Measurements from ENCODE around the gene AGAP3.

Gene AGAP3

DNA sequence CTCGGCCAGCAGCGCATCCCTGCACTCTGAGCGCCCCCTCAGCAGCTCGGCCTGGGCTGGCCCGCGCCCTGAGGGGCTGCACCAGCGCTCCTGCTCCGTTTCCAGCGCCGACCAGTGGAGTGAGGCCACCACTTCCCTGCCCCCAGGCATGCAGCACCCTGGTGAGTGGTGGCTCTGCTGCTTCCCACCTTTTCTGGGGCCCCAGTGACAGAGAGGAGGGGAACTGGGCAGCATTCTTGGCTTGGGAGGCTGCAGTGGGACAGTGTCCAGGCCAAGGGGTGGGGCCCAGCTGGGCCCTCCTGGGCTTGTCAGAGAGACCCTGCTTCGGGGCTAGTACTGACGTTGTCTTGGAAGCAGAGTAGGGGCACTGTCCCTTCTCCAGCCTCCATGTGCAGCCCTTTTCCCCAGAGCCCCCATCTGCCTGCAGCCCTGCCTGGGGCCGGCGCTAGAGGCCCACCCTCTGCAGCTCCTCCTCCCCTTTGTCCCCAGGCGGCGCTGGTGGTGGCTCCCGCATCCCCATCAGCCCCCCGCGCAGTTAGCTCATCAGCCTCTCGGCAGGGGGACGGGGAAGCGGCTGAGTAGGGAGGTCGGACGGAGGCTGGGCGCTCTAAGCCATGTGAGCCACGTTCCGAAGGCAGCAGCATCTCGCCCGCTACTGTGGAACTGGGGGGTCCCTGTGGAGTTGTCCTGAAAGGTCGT, 52.0 kb downstream of the AGAP3 start:
- DNase-seq = no peak

DNA sequence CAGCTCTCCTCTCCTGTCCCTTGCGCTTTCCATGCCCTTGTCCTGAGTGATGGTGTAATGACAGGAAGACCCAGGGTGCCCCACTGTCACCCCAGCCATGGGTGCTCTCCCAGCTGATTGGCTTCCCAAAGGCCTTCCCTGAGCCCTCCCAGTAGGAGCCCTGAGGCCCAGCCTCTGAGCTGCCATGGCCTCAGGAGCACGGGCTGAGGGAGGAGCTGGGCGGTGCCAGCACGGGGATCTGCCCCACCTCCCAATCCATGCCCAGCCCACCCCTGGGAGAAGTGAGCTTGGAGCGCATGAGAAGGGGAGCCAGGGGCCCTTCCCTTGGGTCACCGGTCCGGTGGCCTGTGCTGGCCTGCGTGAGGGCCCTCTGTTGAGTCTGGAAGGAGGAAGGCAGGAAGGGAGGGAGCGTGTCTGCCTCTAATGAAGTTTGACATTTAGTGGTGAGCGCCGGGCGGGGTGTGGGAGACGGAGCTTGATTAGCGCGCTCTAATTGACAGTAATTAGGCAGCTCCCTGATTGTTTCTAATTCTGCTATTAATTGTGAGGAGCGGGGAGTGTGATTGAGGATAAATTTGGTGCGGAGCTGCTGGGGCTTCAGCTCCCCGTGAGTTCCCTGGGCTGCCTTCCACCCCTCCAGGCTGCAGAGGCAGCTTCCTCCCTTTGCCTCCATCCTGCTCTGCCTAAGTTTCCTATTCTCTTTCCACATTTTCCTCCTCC, 53.0 kb downstream of the AGAP3 start:
- no peak for DNase-seq

DNA sequence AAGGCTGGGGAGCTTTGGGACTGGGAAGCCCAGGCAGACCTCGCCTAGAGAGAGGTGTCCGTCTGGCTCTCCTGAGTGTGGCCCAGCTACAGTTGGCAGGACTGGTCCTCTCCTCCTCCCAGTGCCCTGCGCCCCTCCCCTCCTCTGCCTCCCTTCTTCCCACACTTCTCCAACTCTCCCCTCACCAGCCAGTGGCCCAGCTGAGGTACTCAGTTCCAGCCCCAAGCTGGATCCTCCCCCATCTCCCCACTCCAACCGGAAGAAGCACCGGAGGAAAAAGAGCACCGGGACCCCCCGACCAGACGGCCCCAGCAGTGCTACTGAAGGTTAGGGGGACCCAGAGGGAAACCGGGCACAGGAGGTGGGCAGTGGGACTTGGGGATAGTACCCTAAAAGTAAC, 53.5 kb downstream of the AGAP3 start:
- DNase-seq = no peak

DNA sequence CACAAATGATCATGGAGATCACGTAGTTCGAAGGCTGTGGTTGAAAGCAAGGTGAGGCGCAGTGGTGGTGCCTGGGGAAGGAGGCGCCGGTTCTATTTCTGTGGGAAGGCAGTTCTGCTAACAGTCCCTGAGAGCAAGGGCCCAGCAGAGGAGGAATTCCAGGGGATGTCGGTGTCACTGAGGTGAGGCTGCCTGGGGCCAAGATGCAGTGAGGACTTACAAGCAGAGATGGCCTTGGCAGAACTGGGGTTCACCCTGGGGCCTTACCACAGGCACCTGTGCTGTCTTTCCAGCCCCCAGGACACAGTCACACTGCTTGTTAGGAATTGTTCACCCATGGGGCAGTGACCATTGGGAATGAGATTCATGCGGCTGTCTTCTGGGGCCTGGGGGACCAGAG, 54.6 kb downstream of the AGAP3 start:
- DNase-seq = no peak

DNA sequence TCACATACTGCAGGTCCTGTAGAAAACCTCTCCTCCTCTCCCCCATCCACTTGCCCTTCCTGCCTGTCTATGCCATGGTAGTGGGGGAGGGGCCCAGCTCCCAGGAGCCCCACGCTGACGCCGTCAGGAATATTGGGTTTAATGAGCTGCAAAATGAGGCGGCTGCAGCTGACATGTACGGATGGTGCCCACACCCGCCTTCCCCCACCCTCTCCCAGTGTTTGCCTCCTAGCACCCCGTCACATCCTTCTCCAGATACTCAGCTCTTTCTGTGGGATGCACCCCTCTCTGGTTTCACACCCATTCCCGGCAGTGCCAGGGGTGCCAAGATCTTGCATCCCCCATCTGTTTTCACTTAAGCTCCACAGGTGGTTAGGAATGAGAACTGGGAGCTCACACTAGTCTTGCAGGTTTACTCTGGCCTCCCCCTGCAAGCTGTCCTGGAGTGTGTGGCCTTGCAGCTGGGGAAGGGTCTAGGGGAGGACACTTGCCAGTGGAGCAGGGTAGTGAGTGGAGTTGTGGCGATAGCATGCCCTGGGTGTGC, 55.1 kb downstream of the AGAP3 start:
- no peak for DNase-seq

DNA sequence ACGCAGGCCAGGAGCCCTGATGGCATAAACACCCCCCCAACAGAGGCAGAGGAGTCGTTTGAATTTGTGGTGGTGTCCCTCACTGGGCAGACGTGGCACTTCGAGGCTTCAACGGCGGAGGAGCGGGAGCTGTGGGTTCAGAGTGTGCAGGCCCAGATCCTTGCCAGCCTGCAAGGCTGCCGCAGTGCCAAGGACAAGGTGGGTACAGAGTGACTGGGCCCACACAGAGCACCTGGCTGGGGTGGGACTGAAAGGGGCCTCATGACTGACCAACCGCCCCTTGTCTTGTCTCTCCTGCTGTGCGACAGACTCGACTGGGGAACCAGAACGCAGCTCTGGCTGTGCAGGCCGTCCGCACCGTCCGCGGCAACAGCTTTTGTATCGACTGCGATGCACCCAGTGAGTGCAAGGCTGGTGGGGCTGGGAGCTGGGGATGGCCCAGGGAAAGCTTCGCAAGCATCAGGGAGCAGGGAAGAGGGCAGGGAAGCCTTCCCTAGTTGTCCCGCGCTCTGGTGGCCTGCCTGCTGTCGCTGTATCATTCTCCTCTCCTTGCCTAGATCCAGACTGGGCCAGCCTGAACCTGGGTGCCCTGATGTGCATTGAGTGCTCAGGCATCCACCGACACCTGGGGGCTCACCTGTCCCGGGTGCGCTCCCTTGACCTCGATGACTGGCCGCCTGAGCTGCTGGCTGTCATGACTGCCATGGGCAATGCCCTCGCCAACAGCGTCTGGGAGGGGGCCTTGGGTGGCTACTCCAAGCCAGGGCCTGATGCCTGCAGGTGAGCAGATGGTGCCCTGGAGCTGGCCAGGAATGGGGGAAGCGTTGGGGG, 55.8 kb downstream of the AGAP3 start:
- no peak for DNase-seq

DNA sequence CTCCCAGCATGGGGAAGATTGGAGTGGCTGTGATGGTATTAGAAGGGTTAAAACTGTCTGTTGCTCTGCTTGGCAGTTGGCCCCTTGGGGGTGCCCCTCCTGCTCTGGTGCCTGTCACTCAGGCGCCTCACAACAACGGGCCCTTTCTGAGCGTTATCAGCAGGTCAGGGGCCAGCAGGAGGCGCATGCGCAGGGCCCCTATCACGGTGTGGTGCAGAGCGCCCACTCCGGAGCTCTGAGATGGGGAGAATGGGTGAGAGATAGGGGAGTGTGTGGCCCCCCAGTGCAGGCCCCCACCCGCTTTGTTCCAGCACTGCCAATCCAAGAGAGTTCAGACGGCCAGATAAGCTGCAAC, 56.4 kb downstream of the AGAP3 start:
- DNase-seq = peak; percentile 90

DNA sequence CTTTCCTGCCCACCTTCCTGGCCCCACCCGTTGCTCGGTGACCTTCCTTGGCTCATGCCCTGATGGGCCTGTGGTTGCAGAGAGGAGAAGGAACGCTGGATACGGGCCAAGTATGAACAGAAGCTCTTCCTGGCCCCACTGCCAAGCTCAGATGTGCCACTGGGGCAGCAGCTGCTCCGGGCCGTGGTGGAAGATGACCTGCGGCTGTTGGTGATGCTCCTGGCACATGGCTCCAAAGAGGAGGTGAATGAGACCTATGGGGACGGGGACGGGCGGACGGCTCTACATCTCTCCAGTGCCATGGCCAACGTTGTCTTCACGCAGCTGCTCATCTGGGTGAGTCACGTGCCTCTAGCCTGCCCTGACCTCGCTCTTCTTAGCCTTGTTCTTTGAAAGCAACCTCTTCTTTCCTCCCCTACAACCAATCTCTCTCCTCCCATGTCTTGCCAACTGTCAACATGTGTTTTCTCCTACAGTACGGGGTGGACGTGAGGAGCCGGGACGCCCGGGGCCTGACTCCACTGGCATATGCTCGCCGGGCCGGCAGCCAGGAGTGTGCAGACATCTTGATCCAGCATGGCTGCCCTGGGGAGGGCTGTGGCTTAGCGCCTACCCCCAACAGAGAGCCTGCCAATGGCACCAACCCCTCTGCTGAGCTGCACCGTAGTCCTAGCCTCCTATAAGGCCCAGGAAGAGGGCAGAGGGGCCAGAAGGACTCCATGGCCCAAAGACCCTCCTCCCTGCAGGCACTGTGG, 57.2 kb downstream of the AGAP3 start:
- DNase-seq = peak; percentile 46

DNA sequence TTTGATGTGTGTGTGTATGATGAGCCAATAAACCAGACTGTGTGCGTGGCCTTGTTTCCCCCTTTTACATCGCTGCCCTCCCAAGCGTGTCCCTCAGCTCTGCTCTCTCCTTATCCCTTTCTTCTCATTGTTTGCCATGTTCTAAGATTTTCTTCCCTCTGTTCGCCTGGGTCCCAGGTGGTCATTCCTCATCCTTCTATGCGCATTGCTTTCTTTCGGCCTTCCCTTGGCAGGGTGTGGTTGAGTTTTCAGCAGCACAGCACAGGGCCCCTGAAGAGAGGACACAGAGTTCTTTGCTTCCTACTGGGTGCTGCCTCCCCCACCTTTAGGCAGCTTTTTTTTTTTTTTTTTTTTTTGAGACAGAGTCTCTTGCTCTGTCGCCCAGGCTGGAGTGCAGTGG, 58.1 kb downstream of the AGAP3 start:
- DNase-seq = no peak

DNA sequence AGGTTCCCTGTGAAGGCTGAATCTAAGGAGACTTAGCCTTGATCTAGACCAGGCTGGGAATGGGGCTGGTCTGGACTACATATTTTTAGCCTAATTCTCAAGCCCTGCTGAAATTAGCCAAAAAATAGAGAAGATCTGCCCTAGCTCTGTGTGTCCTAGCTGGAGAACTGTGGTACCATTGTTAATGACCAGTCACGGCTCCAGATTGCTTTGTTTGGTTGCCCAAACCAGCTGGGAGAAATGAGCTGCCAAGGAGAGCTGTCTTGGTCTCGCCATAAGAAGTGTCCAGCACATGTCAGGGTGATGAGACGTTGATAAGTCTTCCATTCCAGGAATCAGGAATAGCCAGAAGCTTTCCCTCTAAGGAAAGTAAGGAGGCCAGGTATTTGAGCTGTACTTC, 60.5 kb downstream of the AGAP3 start:
- no peak for DNase-seq

DNA sequence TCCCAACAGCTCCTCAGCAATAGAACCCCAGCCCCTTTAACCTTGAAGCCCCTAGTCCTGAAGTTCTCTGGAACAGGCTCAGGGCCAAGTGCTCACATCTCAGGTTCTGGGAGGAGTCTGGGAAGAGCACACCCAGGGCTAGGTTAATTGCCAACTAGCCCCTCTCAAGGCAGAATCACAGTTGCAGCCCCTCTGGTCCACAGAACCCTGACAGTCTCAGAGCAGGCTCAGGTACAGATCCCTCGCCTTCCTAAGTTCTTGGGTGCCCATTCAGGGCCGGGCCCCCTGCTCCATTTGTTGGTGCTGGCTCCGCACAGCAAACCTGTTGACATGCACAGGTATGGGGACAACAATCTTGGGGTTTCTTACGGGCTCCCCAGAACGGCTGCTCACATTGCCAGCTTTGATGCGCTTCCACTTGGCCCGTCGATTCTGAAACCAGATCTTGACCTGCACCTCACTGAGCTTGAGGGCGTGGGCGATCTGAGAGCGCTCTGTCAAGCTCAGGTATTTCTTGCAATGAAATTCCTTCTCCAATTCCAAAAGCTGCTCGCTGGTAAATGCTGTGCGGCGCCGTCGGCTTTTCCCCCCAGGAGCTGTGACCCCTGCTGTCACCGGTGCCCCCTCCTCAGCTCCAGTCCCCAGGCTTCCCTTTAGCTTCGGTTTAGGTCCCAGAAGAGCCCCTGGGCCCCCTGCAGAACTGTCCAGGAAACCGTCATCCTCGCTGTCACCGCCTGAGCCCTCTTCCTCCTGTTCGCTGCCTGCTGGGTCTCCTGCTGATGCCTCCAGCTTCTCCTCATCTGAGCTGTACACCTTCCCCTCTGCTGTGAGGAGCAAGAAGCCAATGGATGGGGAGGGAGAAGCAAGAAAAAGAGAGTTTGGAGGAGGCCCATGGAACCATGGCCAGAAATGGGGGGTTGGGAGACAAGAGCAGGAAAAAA, 62.3 kb downstream of the AGAP3 start:
- DNase-seq = no peak

DNA sequence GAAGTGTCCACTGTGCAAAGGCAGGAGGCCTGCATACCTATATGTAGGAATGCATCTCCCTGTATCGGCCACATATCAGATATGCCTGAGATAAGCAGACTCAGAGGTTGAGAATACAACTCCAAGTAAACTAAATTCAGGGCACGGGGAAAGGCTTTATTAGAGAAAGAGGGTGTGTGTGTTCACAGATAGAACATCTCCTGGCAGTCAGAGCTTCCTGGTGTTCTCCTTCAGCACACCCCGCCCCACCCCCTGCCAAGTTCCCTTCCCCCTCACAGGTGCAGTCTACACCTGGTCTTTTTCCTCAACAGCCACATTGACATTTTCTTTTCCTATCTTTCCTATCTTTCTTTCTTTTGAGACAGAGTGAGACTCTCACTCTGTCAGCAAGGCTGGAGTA, 64.1 kb downstream of the AGAP3 start:
- DNase-seq = no peak

DNA sequence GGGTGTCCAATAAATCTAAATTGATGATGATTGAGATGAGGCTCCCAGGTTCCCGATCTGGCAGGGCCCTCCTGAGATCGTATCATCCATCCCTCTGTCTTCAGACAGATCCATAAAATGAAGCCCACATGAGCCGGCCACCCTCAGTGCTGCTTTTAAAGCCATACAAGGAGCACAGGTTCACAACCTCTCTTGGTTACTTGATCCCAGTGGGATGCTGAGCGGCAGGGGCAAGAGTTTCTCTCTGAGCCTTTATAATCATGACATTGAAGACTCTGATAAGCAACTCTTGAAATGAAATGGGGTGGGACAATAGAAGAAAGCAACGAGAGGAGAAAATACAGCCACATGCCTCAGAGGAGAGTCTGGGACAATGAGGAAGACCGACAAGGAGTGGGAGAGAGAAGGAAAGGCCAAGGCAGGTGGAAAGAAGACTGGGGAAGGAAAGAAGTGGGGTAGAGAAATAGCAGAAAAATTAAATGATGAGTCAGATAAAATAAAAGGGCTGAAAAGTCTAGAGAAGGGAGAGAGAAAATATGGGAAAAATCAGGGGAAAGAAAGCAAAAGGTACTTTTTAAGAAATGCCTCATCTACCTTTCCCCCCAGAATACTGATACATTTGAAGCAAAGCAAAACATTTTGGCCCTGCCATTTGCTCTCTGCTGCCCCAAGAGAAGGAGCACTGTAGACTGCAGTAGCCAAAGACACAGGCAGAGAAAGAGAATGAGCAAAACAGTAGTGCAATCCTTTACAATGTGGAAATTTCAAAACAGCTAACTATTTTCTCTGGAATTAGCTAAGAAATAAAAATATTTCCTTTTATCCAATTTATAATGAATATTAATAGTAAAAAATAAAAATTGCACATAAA, 66.6 kb downstream of the AGAP3 start:
- no peak for DNase-seq

DNA sequence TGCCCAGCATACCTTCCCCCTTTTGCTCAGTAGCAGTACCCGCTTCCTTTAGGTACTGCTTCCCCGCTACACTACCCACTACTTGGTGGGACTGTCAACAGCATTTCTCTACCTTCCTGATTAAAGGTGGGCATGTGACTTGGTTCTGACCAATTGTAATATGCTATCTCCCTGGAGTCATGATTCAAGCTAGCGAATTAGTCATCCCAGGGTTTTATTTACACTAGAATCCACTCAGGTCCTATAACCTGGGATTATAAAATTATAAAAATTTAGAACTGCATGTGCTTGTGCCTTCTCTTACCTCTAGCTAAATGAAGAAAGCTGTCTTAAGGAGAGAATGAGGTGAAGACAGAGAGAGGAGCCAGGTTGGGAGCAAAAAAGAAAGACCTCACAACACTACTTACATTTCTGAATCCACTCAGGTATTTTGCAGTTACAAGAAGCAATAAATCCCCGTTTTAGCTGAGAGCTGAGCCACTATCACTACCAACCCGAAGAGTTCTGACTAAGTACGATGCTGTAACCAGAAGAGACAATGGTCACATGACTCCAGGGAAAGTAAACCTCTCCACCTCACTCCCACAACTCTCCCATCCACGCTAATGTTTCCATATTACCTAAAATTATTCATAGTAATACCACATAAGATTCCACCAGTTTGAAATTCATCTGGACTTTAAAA, 71.5 kb downstream of the AGAP3 start:
- DNase-seq = no peak

DNA sequence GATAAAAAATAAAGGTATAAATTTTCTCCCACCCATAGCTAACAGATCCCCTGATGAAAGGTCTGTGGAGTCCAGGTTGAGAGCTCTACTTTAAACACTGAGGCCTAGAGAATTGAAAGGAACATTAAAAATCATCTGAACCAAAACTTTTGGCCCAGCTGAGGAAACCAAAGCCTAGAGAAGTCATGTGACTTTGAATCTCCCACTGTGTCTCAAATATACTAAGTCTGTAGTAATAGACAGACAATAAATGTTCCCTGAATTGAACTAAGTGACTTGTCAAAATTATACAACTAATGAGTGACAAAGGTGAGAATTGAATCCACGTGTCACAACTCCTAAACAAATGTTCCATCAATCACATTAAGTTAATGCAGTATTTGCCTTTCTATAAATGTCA, 75.5 kb downstream of the AGAP3 start:
- DNase-seq = no peak

DNA sequence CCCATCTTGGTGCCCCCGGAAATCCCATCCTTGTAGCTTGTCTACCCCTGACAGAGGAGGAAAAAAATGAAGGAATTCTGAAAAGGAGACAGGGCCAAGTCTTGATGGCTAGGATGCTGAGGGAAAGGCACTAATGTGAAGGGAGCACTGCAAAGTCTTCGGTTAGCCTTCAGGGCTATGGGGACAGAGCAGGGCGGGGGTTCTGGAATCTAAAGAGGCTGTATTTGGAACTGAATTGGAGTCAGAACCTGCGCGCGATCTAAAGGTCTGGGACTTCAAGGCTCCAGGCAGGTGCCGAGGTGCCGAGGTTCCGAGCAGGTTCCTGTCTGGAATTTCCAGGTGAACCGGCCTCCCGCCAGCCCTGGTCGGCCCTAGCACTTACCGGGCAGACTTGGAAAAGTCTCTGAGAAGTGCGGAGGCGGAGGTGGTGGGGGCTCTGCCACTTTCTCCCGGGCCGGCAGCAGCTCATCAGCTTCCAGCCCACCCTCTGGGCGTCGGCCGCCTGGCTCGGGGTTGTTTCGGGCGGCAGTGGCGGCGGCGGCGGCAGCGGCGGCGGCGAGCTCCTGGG, 80.4 kb downstream of the AGAP3 start:
- DNase-seq = no peak

DNA sequence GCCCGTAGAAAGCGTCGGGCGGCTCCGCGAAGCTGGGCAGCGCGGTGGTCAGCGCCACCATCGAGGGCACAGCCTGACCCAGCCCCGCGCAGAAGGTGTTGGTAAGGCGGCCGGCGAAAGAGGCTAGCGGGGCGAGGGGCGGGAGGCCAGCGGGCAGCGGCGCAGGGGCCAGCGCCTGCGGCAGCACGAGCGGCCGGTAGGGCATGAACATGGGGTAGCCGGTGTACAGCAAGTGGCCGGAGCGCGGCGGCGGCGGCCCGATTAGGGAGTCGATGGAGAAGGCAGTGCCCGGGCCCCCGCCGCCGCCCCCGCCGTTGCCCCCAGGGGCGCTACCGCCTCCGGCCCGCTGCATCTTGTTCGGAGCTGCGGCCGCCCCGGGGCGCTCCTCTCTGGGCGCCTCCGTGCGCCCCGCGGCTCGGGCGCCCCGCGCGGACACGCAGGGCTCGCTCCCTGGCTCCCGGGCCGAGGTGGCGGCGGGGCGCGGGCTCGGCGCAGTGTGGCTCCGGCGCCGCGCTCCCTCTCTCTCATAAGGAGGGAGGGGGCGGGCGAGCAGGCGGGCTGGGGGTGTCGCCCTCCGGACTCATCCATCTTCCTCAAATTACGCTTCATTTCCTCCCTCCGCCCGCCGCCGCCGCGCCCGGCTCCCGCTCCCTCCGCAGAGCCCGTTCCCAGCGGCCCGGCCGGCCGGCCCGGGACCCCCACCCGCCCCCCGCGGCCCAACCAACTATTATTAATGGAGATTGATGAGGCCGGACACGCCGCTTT, 81.1 kb downstream of the AGAP3 start, which contains the start of gene GBX1:
TSS of gene GBX1 (minus strand) at position 498 of the 765 bp plus-strand sequence. CDS start at position 352, 146 bp downstream.
- no peak for DNase-seq

DNA sequence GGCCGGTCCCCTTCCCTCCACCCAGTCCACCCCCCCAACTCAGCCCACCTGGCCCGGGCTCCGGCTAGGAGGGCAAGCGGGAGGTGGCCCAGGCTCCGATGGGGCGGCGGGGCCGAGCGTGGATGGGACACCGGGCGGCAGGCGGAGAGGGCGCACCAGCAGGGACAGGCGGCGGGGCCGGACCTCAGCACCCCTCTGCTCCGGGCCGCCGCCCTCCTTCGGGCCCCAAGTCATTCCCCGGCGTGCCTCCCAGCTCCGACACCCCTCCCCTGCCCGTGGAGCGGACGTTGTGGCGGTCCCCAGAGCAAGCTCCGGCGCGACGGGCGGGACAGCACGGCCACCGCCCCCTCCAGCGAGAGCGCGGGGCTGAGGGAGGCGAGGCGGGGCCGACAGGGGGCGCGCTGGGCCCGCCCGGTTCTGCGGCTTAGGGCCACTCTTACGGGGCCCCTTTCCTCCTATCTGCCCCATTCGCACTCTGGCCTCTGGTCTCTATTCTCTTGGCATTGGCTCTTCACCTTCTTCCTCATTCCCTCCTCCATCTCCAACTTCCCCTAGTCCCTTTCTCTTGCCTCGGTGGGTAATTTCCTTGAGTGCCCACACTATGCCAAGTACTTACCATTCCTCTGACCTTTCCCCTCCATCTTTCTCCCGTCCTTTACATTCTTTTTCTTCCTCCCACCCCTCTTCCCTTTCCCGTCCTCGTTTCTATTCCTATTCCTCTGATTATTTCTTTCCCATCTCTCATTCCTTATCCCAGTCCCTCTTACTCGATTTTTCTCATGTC, 81.9 kb downstream of the AGAP3 start:
- DNase-seq = peak; percentile 74

Measured in hematopoietic multipotent progenitor cell treated with erythropoietin and hydrocortisone succinate and interleukin-3 and kit ligand, for 6 days (in vitro differentiated cells).